Measurements from ENCODE around the gene C2CD4C. TPM values are rescaled to one million over a fixed set of nuclear protein-coding genes. Genes with fewer than 3 reads are reported as not detected.

The C2CD4C gene
- total RNA-seq, 1 donor from 2014 or later, result 6.7 TPM

DNA sequence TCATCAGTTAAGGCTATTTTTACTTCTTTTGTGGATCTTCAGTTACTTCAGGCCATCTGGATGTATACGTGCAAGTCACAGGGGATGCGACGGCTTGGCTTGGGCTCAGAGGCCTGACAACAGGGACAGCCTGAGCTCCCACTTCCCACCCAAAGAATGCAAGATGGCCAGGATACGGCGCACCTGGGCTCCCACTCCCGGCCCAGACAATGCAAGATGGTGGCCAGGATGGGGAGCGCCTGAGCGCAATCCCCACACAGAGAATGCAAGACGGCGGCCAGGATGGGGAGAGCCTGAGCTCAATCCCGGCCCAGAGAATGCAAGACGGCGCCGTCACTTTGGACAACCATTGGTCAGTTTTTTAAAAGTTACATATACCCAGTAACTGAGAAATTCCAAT, 39.1 kb downstream of the C2CD4C start:
- H3K9me3 Mint-ChIP-seq, result no peaks in the 10 kb centered on the region
- TF ChIP-seq, protein P1, sequence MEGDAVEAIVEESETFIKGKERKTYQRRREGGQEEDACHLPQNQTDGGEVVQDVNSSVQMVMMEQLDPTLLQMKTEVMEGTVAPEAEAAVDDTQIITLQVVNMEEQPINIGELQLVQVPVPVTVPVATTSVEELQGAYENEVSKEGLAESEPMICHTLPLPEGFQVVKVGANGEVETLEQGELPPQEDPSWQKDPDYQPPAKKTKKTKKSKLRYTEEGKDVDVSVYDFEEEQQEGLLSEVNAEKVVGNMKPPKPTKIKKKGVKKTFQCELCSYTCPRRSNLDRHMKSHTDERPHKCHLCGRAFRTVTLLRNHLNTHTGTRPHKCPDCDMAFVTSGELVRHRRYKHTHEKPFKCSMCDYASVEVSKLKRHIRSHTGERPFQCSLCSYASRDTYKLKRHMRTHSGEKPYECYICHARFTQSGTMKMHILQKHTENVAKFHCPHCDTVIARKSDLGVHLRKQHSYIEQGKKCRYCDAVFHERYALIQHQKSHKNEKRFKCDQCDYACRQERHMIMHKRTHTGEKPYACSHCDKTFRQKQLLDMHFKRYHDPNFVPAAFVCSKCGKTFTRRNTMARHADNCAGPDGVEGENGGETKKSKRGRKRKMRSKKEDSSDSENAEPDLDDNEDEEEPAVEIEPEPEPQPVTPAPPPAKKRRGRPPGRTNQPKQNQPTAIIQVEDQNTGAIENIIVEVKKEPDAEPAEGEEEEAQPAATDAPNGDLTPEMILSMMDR (conservative IDR thresholded peaks at IDR 0.05), result no peak
- no peak for DNase-seq (ENCODE audit: low read depth, low spot score)
- peaks cover 13% of the 10 kb centered on the region for H3K4me1 Mint-ChIP-seq
- H3K36me3 Mint-ChIP-seq (ENCODE audit: low read depth), result no peaks in the 10 kb centered on the region
- H3K27me3 Mint-ChIP-seq (ENCODE audit: low read depth), result peaks cover 20% of the 10 kb centered on the region
- H3K27ac Mint-ChIP-seq (ENCODE audit: unreplicated experiment), result no peak overlapping the region
- no peak overlapping the region for H3K4me3 Mint-ChIP-seq

DNA sequence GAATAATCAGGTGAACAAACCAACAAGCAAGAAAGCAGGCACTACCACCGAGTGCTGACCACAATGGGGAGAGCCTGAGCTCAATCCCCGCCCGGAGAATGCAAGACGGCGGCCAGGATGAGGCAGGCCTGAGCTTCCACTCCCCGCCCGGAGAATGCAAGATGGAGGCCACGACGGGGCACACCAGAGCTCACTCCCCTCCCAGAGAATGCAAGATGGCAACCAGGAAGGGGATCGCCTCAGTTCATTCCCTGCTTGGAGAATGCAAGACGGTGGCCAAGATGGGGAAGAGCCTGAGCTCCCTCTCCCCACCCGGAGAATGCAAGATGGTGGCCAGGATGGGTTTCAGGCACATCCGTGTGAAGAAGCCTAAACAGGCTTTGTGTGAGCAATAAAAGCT, 39.7 kb downstream of the C2CD4C start:
- TF ChIP-seq, protein P1 (conservative IDR thresholded peaks at IDR 0.05), result no peak
- no peaks in the 10 kb centered on the region for H3K9me3 Mint-ChIP-seq
- H3K4me3 Mint-ChIP-seq, result no peak overlapping the region
- no peak overlapping the region for H3K27ac Mint-ChIP-seq (ENCODE audit: unreplicated experiment)
- H3K27me3 Mint-ChIP-seq (ENCODE audit: low read depth), result peaks cover 20% of the 10 kb centered on the region
- H3K36me3 Mint-ChIP-seq (ENCODE audit: low read depth), result no peaks in the 10 kb centered on the region
- DNase-seq (ENCODE audit: low read depth, low spot score), result no peak
- H3K4me1 Mint-ChIP-seq, result peaks cover 13% of the 10 kb centered on the region

DNA sequence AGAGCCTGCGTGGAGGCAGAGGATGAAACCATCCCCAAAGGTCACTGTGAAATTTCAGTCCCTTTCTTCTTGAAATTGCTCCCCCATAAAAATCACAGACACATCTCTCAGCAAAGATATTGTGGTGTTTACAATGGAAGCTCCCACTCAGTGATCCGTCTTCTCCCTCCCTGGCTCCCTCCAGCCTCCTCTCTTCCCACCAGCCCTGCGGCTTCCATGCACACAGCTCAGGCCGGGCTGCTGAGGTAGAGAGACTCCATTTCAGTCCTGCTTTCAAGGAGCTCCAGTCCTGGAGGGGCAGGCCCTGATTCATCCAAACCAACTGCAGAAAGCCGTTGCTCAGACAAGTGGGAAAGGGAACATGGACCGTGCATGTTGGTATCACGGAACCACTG, 40.3 kb downstream of the C2CD4C start:
- H3K27me3 Mint-ChIP-seq (ENCODE audit: low read depth), result peaks cover 20% of the 10 kb centered on the region
- no peak overlapping the region for H3K4me3 Mint-ChIP-seq
- H3K36me3 Mint-ChIP-seq (ENCODE audit: low read depth), result no peaks in the 10 kb centered on the region
- no peaks in the 10 kb centered on the region for H3K9me3 Mint-ChIP-seq
- TF ChIP-seq, protein P1 (conservative IDR thresholded peaks at IDR 0.05), result no peak
- no peak for DNase-seq (ENCODE audit: low read depth, low spot score)
- H3K4me1 Mint-ChIP-seq, result peaks cover 13% of the 10 kb centered on the region
- no peak overlapping the region for H3K27ac Mint-ChIP-seq (ENCODE audit: unreplicated experiment)

DNA sequence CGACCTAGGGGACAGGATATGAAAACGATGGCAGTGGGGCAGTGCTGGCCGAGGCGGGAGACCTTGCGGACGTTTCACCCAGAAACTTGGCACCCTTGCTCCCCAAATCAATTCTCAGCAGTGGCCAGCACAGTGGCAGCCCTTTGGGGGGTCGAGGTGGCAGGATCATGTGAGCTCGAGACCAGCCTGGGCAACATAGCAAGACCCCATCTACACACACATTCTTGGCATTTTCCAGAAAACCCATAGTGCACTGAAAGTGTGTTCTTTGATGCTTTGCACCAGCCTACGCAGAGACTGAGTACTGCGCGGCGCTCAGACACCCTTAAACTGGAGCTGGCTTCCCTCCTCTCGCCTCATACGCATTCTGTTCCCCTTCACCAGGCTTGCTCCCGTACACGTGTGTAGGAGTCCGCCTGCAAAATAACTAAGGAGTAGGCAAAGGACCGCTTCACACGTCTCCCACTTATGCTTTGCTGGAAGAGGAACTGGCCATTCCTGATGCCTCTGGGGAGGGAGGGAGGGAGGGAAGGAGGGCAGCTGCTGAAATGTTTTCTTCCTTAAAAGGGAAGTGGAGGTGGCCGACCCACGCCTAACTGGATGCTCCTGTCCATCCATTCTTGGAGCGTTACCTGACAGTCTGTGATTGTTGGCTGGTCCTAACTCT, 40.9 kb downstream of the C2CD4C start:
- H3K4me1 Mint-ChIP-seq, result peaks cover 13% of the 10 kb centered on the region
- no peaks in the 10 kb centered on the region for H3K36me3 Mint-ChIP-seq (ENCODE audit: low read depth)
- TF ChIP-seq, protein P1 (conservative IDR thresholded peaks at IDR 0.05), result no peak
- no peaks in the 10 kb centered on the region for H3K9me3 Mint-ChIP-seq
- H3K27me3 Mint-ChIP-seq (ENCODE audit: low read depth), result peaks cover 20% of the 10 kb centered on the region
- DNase-seq (ENCODE audit: low read depth, low spot score), result no peak
- no peak overlapping the region for H3K27ac Mint-ChIP-seq (ENCODE audit: unreplicated experiment)
- H3K4me3 Mint-ChIP-seq, result no peak overlapping the region

DNA sequence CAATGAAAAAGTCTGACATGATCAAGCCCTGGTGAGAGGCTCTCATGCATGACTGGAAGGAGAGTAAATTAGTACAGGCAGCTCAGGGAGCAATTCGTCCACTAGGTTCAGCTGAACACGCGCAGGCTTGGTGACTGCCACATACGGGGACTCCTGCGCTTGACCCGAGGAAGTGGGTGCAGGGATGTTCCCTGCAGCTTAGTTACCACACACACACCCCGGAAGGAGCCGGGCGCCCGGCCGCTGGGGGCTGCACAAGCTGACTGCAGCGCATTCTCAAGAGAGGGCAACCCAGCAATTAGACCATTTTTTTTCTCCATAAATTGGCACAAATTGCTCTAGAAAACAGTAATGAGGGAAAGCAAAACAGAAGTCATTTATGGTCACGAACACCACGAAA, 41.4 kb downstream of the C2CD4C start:
- no peak overlapping the region for H3K27ac Mint-ChIP-seq (ENCODE audit: unreplicated experiment)
- DNase-seq (ENCODE audit: low read depth, low spot score), result no peak
- H3K27me3 Mint-ChIP-seq (ENCODE audit: low read depth), result peaks cover 20% of the 10 kb centered on the region
- TF ChIP-seq, protein P1 (conservative IDR thresholded peaks at IDR 0.05), result no peak
- H3K4me3 Mint-ChIP-seq, result no peak overlapping the region
- H3K9me3 Mint-ChIP-seq, result no peaks in the 10 kb centered on the region
- peaks cover 13% of the 10 kb centered on the region for H3K4me1 Mint-ChIP-seq
- no peaks in the 10 kb centered on the region for H3K36me3 Mint-ChIP-seq (ENCODE audit: low read depth)
